ENCODE measurements around the gene FER. TPM values are rescaled to one million over a fixed set of nuclear protein-coding genes. Genes with fewer than 3 reads are reported as not detected.

The FER gene
- total RNA-seq, 2 experiments from 2014 or later: 9.0 to 9.8 TPM

DNA sequence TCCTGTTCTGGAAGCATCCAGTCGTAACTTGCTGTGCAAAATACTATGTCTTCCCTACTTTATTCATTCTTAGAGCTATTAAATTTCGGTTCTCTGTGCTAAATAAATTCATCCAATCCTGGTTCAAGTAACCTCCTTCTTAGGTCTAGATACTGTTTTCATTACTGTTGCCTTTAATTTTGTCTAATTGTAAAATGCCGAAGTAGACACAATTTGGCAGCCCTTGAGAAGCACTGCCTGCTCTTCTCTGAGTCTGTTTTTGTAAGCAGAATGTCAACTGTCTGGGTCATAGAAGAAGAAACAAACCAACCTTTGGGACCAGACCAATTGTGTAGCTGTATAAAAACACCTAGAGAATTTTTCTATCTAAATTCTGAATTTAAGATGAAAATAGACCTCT is 412.8 kb downstream of the FER start:
- Mint-ChIP-seq H3K27ac (no peak overlapping the region), H3K36me3 (ENCODE audit: low read depth) (no peaks in the 10 kb centered on the region), H3K27me3 (no peaks in the 10 kb centered on the region), H3K4me3 (no peak overlapping the region), H3K4me1 (ENCODE audit: low read depth) (no peaks in the 10 kb centered on the region), H3K9me3 (no peaks in the 10 kb centered on the region)
- CTCF ChIA-PET: no interaction called here
- POLR2A ChIA-PET: no interaction called here
- intact Hi-C loops (cut with micrococcal nuclease): no loop called here
- TF ChIP-seq, protein P1, sequence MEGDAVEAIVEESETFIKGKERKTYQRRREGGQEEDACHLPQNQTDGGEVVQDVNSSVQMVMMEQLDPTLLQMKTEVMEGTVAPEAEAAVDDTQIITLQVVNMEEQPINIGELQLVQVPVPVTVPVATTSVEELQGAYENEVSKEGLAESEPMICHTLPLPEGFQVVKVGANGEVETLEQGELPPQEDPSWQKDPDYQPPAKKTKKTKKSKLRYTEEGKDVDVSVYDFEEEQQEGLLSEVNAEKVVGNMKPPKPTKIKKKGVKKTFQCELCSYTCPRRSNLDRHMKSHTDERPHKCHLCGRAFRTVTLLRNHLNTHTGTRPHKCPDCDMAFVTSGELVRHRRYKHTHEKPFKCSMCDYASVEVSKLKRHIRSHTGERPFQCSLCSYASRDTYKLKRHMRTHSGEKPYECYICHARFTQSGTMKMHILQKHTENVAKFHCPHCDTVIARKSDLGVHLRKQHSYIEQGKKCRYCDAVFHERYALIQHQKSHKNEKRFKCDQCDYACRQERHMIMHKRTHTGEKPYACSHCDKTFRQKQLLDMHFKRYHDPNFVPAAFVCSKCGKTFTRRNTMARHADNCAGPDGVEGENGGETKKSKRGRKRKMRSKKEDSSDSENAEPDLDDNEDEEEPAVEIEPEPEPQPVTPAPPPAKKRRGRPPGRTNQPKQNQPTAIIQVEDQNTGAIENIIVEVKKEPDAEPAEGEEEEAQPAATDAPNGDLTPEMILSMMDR (IDR thresholded peaks at IDR 0.05): no peak
- ATAC-seq: no peak
- no peak for DNase-seq

DNA sequence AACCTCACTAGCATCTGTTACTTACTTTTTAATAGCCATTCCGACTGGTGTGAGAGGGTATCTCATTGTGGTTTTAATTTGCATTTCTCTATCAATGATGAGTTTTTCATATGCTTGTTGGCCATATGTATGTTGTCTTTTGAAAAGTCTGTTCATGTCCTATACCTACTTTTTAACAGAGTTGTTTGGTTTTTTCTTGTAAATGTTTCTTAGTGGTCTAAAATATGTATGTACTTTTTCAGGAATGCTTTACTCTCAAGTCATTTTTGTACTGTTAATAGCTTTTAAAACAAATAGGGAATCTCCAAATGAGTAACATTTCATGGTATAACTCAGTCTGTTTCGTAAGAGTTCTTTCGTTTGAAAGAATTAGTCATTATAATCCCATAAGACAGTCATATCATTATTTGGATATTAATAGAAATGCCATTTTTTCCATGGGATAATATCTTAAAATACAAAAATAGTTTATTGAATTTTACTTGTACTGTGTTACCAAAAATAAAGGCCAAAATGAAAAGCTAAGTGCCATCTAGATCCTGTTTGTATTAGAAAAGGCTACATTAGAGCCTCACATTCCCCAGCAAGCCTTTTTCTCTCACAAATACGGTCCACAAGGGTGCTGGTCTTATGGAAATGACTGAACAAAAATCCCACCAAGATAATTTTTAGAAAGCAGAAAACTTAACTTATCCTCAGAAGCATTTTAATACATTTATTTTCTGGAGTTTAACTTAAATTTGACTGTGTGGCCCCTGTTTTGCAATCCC is 414.4 kb downstream of the FER start:
- Mint-ChIP-seq H3K27ac (no peak overlapping the region), H3K36me3 (ENCODE audit: low read depth) (no peaks in the 10 kb centered on the region), H3K9me3 (no peaks in the 10 kb centered on the region), H3K4me1 (ENCODE audit: low read depth) (no peaks in the 10 kb centered on the region), H3K4me3 (no peak overlapping the region), H3K27me3 (no peaks in the 10 kb centered on the region)
- ChIA-PET POLR2A (no interaction called here), CTCF (no interaction called here)
- DNase-seq: no peak
- TF ChIP-seq, protein P1 (IDR thresholded peaks at IDR 0.05): no peak
- intact Hi-C loops (cut with micrococcal nuclease): no loop called here
- ATAC-seq: no peak

DNA sequence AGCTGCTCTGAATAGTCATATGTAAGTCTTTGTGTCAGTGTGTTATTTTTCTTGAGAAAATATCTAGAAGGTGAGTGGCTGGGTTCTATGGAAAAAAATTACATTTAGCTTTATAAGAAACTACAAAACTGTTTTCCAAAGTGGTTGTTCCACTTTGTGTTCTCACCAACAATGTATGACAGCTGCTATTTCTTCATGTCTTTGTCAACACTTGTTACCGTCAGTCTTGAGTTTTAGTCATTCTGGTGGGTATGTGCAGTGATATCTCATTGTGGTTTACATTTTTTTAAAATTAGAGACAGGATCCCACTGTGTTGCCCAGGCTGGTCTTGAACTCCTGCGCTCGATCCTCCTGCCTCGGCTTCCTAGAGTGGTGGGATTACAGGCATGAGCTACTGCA is 415.6 kb downstream of the FER start:
- no peak overlapping the region for H3K27ac Mint-ChIP-seq
- intact Hi-C loops (cut with micrococcal nuclease): no loop called here
- ChIA-PET POLR2A (interaction anchor here (1.2 kb wide), 1 partner anchor 13 kb away, joined by 3 read pairs; no protein-coding TSS in a partner anchor), CTCF (no interaction called here)
- TF ChIP-seq, protein P1 (IDR thresholded peaks at IDR 0.05): no peak
- no peaks in the 10 kb centered on the region for H3K9me3 Mint-ChIP-seq
- ATAC-seq (no peak), DNase-seq (no peak)
- H3K27me3 Mint-ChIP-seq: no peaks in the 10 kb centered on the region
- H3K4me1 Mint-ChIP-seq (ENCODE audit: low read depth): no peaks in the 10 kb centered on the region
- no peak overlapping the region for H3K4me3 Mint-ChIP-seq
- no peaks in the 10 kb centered on the region for H3K36me3 Mint-ChIP-seq (ENCODE audit: low read depth)

DNA sequence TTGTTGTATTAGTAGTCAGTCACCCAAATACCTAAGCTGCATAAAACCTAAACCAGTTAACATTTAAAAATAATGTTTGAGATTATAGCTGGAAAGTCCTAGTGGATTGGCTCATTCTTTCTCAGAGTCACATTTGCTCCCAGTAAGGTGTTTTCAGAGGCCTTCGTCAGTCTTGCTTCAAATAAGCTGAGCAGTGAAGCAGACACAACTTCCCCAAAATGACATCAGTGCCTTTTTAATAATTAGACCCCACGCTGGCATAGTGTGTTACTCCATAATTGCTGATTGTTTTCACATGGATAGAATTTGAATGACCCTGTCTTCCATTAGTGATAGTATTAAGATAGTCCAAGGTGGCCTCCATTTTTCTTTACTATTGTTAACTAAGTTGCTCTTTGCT is 416.3 kb downstream of the FER start:
- no peak for DNase-seq
- ATAC-seq: no peak
- POLR2A ChIA-PET: interaction anchor here (1.2 kb wide), 1 partner anchor 12 kb away, joined by 3 read pairs; no protein-coding TSS in a partner anchor
- Mint-ChIP-seq H3K4me1 (ENCODE audit: low read depth) (no peaks in the 10 kb centered on the region), H3K9me3 (no peaks in the 10 kb centered on the region), H3K4me3 (no peak overlapping the region), H3K27me3 (no peaks in the 10 kb centered on the region), H3K36me3 (ENCODE audit: low read depth) (no peaks in the 10 kb centered on the region), H3K27ac (no peak overlapping the region)
- intact Hi-C loops (cut with micrococcal nuclease): no loop called here
- CTCF ChIA-PET: interaction anchor here (0.8 kb wide), 1 partner anchor 8 kb away, joined by 3 read pairs; no protein-coding TSS in a partner anchor
- TF ChIP-seq, protein P1 (IDR thresholded peaks at IDR 0.05): no peak

DNA sequence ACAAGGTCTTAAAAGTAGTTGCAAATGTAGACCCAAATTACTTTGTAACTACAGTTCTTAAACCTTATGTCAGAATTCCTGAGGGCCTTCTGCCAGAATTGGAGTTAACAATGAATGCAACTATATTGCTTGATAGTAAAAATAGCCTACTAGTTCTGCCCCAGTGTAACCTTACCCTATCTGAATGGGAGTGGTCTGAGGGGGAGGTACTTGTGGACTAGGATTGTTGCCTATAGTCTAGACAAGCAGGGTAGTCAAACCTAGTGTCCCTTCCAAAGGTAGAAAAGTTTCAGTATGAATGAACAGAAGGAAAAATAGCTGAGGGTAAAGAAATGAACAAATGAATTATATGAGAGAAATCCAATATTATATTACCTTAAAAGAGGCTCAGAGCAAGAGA is 419.9 kb downstream of the FER start:
- ChIA-PET CTCF (no interaction called here), POLR2A (no interaction called here)
- intact Hi-C loops (cut with micrococcal nuclease): no loop called here
- Mint-ChIP-seq H3K4me3 (no peak overlapping the region), H3K36me3 (ENCODE audit: low read depth) (no peaks in the 10 kb centered on the region), H3K27me3 (no peaks in the 10 kb centered on the region), H3K9me3 (no peaks in the 10 kb centered on the region), H3K27ac (no peak overlapping the region), H3K4me1 (ENCODE audit: low read depth) (no peaks in the 10 kb centered on the region)
- TF ChIP-seq, protein P1 (IDR thresholded peaks at IDR 0.05): no peak
- no peak for ATAC-seq
- no peak for DNase-seq
